ENCODE data around the gene GFM2.

GFM2 gene

GRCh38 chr5:74722271-74722670, 44.6 kb downstream of the GFM2 start:
- H3K27ac ChIP-seq (ENCODE audit: low read length), result no peak overlapping the region
- H3K9me3 ChIP-seq (ENCODE audit: insufficient read depth, low read length), result no peaks in the 10 kb centered on the region
- no peak overlapping the region for H3K4me3 ChIP-seq (ENCODE audit: low read length)
- H3K4me1 ChIP-seq (ENCODE audit: low read length), result no peaks in the 10 kb centered on the region
- H4K20me1 ChIP-seq (ENCODE audit: insufficient read depth, low read length), result no peaks in the 10 kb centered on the region
- no peaks in the 10 kb centered on the region for H3K79me2 ChIP-seq (ENCODE audit: low read length)
- H3K27me3 ChIP-seq (ENCODE audit: low read depth, low read length), result no peaks in the 10 kb centered on the region
- TF ChIP-seq EZH2phosphoT487 (IDR thresholded peaks at IDR 0.05; ENCODE audit: low read depth), result no peak
- TF ChIP-seq CTCF (IDR thresholded peaks at IDR 0.05; ENCODE audit: low read depth, low read length), result no peak
- H3K4me2 ChIP-seq (ENCODE audit: low read length), result no peak overlapping the region
- no peak overlapping the region for H3K9ac ChIP-seq (ENCODE audit: low read length)
- H3K36me3 ChIP-seq (replicated peaks; ENCODE audit: low read depth, low read length), result peaks cover 13% of the 10 kb centered on the region
- H2AFZ ChIP-seq (ENCODE audit: low read depth, low read length), result no peak overlapping the region

GRCh38 chr5:74717596-74717995, 49.3 kb downstream of the GFM2 start:
- no peaks in the 10 kb centered on the region for H4K20me1 ChIP-seq (ENCODE audit: insufficient read depth, low read length)
- no peak overlapping the region for H2AFZ ChIP-seq (ENCODE audit: low read depth, low read length)
- no peak overlapping the region for H3K27ac ChIP-seq (ENCODE audit: low read length)
- peaks cover 10% of the 10 kb centered on the region for H3K36me3 ChIP-seq (replicated peaks; ENCODE audit: low read depth, low read length)
- no peaks in the 10 kb centered on the region for H3K4me1 ChIP-seq (ENCODE audit: low read length)
- H3K79me2 ChIP-seq (ENCODE audit: low read length), result no peaks in the 10 kb centered on the region
- TF ChIP-seq EZH2phosphoT487 (IDR thresholded peaks at IDR 0.05; ENCODE audit: low read depth) (no peak), CTCF (IDR thresholded peaks at IDR 0.05; ENCODE audit: low read depth, low read length) (no peak)
- no peak overlapping the region for H3K4me2 ChIP-seq (ENCODE audit: low read length)
- no peaks in the 10 kb centered on the region for H3K9me3 ChIP-seq (ENCODE audit: insufficient read depth, low read length)
- no peak overlapping the region for H3K9ac ChIP-seq (ENCODE audit: low read length)
- no peak overlapping the region for H3K4me3 ChIP-seq (ENCODE audit: low read length)
- no peaks in the 10 kb centered on the region for H3K27me3 ChIP-seq (ENCODE audit: low read depth, low read length)

GRCh38 chr5:74693191-74693590, 73.7 kb downstream of the GFM2 start:
- Histone ChIP-seq H2AFZ (ENCODE audit: low read depth, low read length) (no peak overlapping the region), H3K4me1 (ENCODE audit: low read length) (no peaks in the 10 kb centered on the region), H3K4me2 (ENCODE audit: low read length) (no peak overlapping the region), H3K9me3 (ENCODE audit: insufficient read depth, low read length) (no peaks in the 10 kb centered on the region), H3K27ac (ENCODE audit: low read length) (no peak overlapping the region), H3K36me3 (replicated peaks; ENCODE audit: low read depth, low read length) (peaks cover 7% of the 10 kb centered on the region), H3K4me3 (ENCODE audit: low read length) (no peak overlapping the region), H3K9ac (ENCODE audit: low read length) (no peak overlapping the region), H4K20me1 (ENCODE audit: insufficient read depth, low read length) (no peaks in the 10 kb centered on the region), H3K79me2 (ENCODE audit: low read length) (no peaks in the 10 kb centered on the region), H3K27me3 (ENCODE audit: low read depth, low read length) (no peaks in the 10 kb centered on the region)
- no peak for TF ChIP-seq CTCF (IDR thresholded peaks at IDR 0.05; ENCODE audit: low read depth, low read length)
- no peak for TF ChIP-seq EZH2phosphoT487 (IDR thresholded peaks at IDR 0.05; ENCODE audit: low read depth)

GRCh38 chr5:74686962-74687751, 79.8 kb downstream of the GFM2 start:
- H3K4me2 ChIP-seq (ENCODE audit: low read length), result no peak overlapping the region
- no peak overlapping the region for H3K4me3 ChIP-seq (ENCODE audit: low read length)
- TF ChIP-seq EZH2phosphoT487 (IDR thresholded peaks at IDR 0.05; ENCODE audit: low read depth) (no peak), CTCF (IDR thresholded peaks at IDR 0.05; ENCODE audit: low read depth, low read length) (no peak)
- H4K20me1 ChIP-seq (ENCODE audit: insufficient read depth, low read length), result no peaks in the 10 kb centered on the region
- peaks cover 3% of the 10 kb centered on the region for H3K36me3 ChIP-seq (replicated peaks; ENCODE audit: low read depth, low read length)
- H3K27ac ChIP-seq (ENCODE audit: low read length), result no peak overlapping the region
- peaks cover 17% of the 10 kb centered on the region for H3K79me2 ChIP-seq (ENCODE audit: low read length)
- H3K9ac ChIP-seq (ENCODE audit: low read length), result no peak overlapping the region
- peaks cover 8% of the 10 kb centered on the region for H3K4me1 ChIP-seq (ENCODE audit: low read length)
- no peaks in the 10 kb centered on the region for H3K9me3 ChIP-seq (ENCODE audit: insufficient read depth, low read length)
- H3K27me3 ChIP-seq (ENCODE audit: low read depth, low read length), result no peaks in the 10 kb centered on the region
- no peak overlapping the region for H2AFZ ChIP-seq (ENCODE audit: low read depth, low read length)

Data from OCI-LY3 (cell line).